PC-3 (cell line): ENCODE results near the gene DEFB131A. TPM values are rescaled to one million over a fixed set of nuclear protein-coding genes. Genes with fewer than 3 reads are reported as not detected.
"Not testable (repeated sequence)": the region's sequence is repeated elsewhere in the genome, so short reads cannot be mapped to it uniquely, and the experiment has no call there.

Experiments
- ATAC-seq: fragments of 200-7000 bp; cut with Tn5 transposase; 2 replicates; pipeline ENCODE4 v1.9.1; 2020; ENCODE audit warnings: mild to moderate bottlenecking, moderate library complexity
- BruUV-seq: library from RNA; stranded (reverse); fragments of 400-500 nt; replicated peaks from 2 replicates; lab custom pipeline; 2021; lab: Mats Ljungman, UMichigan
- CTCF ChIA-PET: fragments of 300-600 bp; sonication (Branson Sonifier 250); formaldehyde crosslinking; loops from one replicate; lab custom pipeline; 2022; ENCODE audit warnings: antibody characterized with exemption; lab: Charles Lee
- POLR2A ChIA-PET: fragments of 300-600 bp; sonication (Branson Sonifier 250); formaldehyde crosslinking; loops from one replicate; lab custom pipeline; 2022; ENCODE audit warnings: antibody characterized with exemption; ENCODE audit not compliant: unreplicated experiment; lab: Charles Lee
- DNase-seq: peaks from one replicate; pipeline ENCODE4 v3.0.0-alpha.2; 2015
- H2AFZ ChIP-seq: fragments of 300-600 bp; sonication (generic); 2 replicates; pipeline ENCODE4 v1.6.0; 2016; ENCODE audit warnings: antibody characterized with exemption, low read length
- H3F3A ChIP-seq: fragments of 300-600 bp; sonication (generic); one replicate; pipeline ENCODE4 v1.6.0; 2017; ENCODE audit warnings: antibody characterized with exemption, low read length, control low read depth, mild to moderate bottlenecking; ENCODE audit not compliant: unreplicated experiment
- H3K27ac ChIP-seq: fragments of 300-600 bp; sonication (generic); 2 replicates; pipeline ENCODE4 v1.5.1; 2016; ENCODE audit warnings: mild to moderate bottlenecking, low read length
- H3K27me3 ChIP-seq: fragments of 300-600 bp; sonication (generic); 2 replicates; pipeline ENCODE4 v1.6.1; 2016; ENCODE audit warnings: low read length, mixed read lengths
- H3K36me3 ChIP-seq: fragments of 300-600 bp; sonication (generic); 2 replicates; pipeline ENCODE4 v1.6.1; 2016; ENCODE audit warnings: low read depth, mixed run types, low read length, mixed read lengths
- H3K4me1 ChIP-seq: fragments of 300-600 bp; sonication (generic); 2 replicates; pipeline ENCODE4 v1.5.1; 2016; ENCODE audit warnings: low read length; ENCODE audit not compliant: insufficient read depth
- H3K4me2 ChIP-seq: fragments of 300-600 bp; sonication (generic); 2 replicates; pipeline ENCODE4 v1.6.0; 2016; ENCODE audit warnings: low read length
- H3K4me3 ChIP-seq: fragments of 300-600 bp; sonication (generic); 2 replicates; pipeline ENCODE4 v1.5.1; 2016; ENCODE audit warnings: mild to moderate bottlenecking, low read length, mixed read lengths
- H3K79me2 ChIP-seq: fragments of 300-600 bp; sonication (generic); 2 replicates; pipeline ENCODE4 v1.6.1; 2017; ENCODE audit warnings: low read length, mixed read lengths
- H3K9ac ChIP-seq: fragments of 300-600 bp; sonication (generic); 2 replicates; pipeline ENCODE4 v1.6.0; 2016; ENCODE audit warnings: mild to moderate bottlenecking, low read length
- H3K9me2 ChIP-seq: fragments of 300-600 bp; sonication (generic); replicated peaks from 2 replicates; pipeline ENCODE4 v1.6.1; 2016; ENCODE audit warnings: mixed run types, low read length, mixed read lengths
- H3K9me3 ChIP-seq: fragments of 300-600 bp; sonication (generic); 2 replicates; pipeline ENCODE4 v1.6.1; 2016; ENCODE audit warnings: low read length, mixed read lengths
- H4K20me1 ChIP-seq: fragments of 300-600 bp; sonication (generic); 2 replicates; pipeline ENCODE4 v1.6.1; 2016; ENCODE audit warnings: low read length, mixed read lengths
- intact Hi-C: fragments of 100-400 bp; cut with micrococcal nuclease; formaldehyde crosslinking; loops from 2 replicates; pipeline ENCODE4 v1.9.0; 2023
- total RNA-seq: library from RNA; depleted of rRNA; stranded (reverse); fragments of >200 nt; gene quantifications from 2 replicates; pipeline ENCODE4 v1.2.3, GENCODE V29; 2014

DEFB131A gene
- total RNA-seq, 1 experiment from 2014 or later, result not detected

DNA sequence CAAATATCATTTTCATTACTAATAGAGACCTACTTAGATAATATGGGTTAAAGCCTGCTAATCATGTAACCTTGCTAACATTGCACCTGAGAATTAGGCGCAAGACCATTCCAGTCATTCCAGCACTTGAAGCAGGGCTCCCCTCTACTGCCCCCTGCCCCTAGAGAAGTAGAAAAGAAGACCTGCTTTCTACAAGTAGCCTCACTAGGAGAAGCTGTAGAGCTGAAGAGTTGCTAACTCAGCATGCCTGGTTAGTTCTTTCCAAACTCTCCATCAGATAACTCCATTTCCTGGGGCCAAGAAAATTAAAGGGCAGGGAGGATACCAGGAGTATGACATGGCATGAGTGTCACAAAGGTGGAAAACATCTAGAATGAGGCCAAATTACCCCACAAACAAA lies 14.2 kb upstream of the DEFB131A start:
- H4K20me1 ChIP-seq, H3K27me3 ChIP-seq, H3F3A ChIP-seq, H3K79me2 ChIP-seq, H3K36me3 ChIP-seq, intact Hi-C loops, H3K27ac ChIP-seq, H3K4me2 ChIP-seq, BruUV-seq, DNase-seq, H2AFZ ChIP-seq, H3K9me2 ChIP-seq, H3K4me3 ChIP-seq, ATAC-seq, H3K9ac ChIP-seq, POLR2A ChIA-PET, H3K9me3 ChIP-seq, H3K4me1 ChIP-seq, CTCF ChIA-PET: not testable (repeated sequence)

DNA sequence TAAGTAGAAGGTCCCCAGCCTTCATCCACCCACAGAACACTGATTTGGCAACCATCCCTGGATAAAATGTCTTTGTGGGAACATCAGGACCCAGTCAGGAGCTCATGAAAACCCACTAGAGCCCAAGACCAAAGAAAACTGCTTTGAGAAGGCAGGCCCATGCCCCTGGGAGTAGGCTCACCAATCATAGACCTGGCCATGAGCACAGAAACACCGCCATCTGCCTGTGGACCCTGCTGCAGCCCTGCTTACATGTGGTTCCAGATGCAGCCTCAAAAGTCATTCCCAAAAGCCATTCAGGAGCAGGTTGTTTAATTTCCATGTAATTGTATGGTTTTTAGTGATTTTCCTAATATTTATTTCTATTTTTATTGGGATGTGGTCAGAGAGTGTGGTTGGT lies 10.9 kb upstream of the DEFB131A start:
- H3K4me3 ChIP-seq, POLR2A ChIA-PET, H3K9ac ChIP-seq, H3K4me2 ChIP-seq, intact Hi-C loops, ATAC-seq, H3K36me3 ChIP-seq, H3K27ac ChIP-seq, H3K4me1 ChIP-seq, H3K9me3 ChIP-seq, CTCF ChIA-PET, H2AFZ ChIP-seq, H3K79me2 ChIP-seq, H3K9me2 ChIP-seq, H4K20me1 ChIP-seq, H3K27me3 ChIP-seq, DNase-seq, BruUV-seq, H3F3A ChIP-seq: not testable (repeated sequence)

DNA sequence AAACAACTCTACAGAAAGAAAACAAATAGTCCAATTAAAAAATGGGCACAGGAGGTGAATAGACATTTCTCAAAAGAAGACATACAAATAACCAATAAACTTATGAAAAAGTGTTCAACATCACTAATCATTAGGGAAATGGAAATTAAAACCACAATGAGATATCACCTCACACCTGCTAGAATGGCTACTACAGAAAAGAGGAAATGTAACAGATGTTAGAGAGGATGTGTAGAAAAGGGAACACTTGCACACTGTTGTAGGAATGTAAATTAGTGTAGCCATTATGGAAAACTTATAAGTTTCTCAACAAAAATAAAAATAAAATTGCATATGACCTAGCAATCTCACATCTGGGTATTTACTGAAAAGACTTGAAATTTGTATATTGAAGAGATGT lies 7.5 kb upstream of the DEFB131A start:
- not testable (repeated sequence) for H3K9ac ChIP-seq

DNA sequence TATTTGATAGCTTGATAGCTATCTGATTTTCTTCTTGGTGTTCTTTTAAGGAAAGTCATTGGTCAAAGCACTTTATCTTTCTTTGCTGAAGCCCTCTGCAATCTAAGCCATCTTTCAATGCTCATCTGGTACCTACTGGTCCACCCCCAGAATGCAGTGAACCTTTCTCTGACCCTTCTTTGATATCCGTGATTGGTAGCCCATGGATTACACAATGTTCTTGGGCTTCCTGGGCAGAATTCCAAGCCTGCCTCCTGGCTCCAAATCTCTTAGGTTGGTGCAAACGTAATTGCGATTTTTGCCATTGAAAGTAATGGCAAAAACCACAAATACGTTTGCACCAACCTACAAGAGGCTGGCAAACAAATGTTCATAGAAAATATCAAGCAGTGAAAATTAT lies 1.9 kb upstream of the DEFB131A start:
- H3K4me3 ChIP-seq, DNase-seq, H3K36me3 ChIP-seq, BruUV-seq, H3K9ac ChIP-seq, H4K20me1 ChIP-seq, H3K9me3 ChIP-seq, H3K4me1 ChIP-seq, CTCF ChIA-PET, H3K79me2 ChIP-seq, H3K27ac ChIP-seq, H3F3A ChIP-seq, H3K4me2 ChIP-seq, intact Hi-C loops, POLR2A ChIA-PET, H2AFZ ChIP-seq, H3K9me2 ChIP-seq, ATAC-seq, H3K27me3 ChIP-seq: not testable (repeated sequence)

More for the DNA sequence above, 7.5 kb upstream of the DEFB131A start:
- H3K4me3 ChIP-seq, H2AFZ ChIP-seq, H3K36me3 ChIP-seq, DNase-seq, H3K79me2 ChIP-seq, CTCF ChIA-PET, H3K27ac ChIP-seq, H3K9me3 ChIP-seq, H3K4me1 ChIP-seq, H3K27me3 ChIP-seq, H3K9me2 ChIP-seq, intact Hi-C loops, BruUV-seq, ATAC-seq, H3F3A ChIP-seq, POLR2A ChIA-PET, H3K4me2 ChIP-seq, H4K20me1 ChIP-seq: not testable (repeated sequence)

DNA sequence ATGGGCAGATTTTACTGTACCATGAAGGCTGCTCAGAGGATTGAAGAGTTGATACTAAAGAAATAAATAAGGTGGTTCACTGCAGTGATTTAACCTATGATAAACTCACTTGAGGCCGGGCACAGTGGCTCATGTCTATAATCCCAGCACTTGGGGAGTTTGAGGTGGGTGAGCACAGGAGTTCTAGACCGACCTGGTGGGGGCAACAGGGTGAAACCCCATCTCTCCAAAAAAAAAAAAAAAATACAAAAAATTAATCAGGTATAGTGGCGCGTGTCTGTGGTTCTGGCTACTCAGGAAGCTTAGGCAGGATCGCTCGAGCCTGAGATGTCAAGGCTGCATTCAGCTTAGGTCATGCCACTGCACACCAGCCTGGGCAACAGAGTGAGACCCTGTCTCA lies 467 bp downstream of the DEFB131A start:
- H3K9ac ChIP-seq, H3K9me3 ChIP-seq, H3K4me1 ChIP-seq, H3K4me2 ChIP-seq, H3K9me2 ChIP-seq, H3K36me3 ChIP-seq, CTCF ChIA-PET, ATAC-seq, H3K4me3 ChIP-seq, H3K27ac ChIP-seq, H3K79me2 ChIP-seq, H2AFZ ChIP-seq, intact Hi-C loops, BruUV-seq, H4K20me1 ChIP-seq, H3K27me3 ChIP-seq, H3F3A ChIP-seq, DNase-seq, POLR2A ChIA-PET: not testable (repeated sequence)

DNA sequence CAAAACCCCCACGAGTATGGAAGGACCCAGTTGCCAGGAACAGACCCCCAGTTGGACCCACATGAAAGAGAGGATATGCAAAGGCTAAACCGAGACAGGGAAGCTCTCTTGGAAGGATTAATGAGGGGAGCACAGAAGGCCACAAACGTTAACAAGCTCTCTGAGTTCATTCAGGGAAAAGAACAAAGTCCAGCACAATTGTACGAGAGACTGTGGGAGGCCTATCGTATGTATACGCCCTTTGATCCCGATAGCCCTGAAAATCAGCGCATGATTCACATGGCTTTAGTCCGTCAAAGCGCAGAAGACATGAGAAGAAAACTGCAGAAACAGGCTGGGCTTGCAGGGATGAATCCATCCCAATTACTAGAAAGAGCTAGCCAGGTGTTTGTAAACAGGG lies 8.0 kb downstream of the DEFB131A start:
- H2AFZ ChIP-seq, POLR2A ChIA-PET, CTCF ChIA-PET, BruUV-seq, H3K9me2 ChIP-seq, H3F3A ChIP-seq, H3K4me2 ChIP-seq, H3K9me3 ChIP-seq, H3K9ac ChIP-seq, H3K27ac ChIP-seq, intact Hi-C loops, H4K20me1 ChIP-seq, H3K4me1 ChIP-seq, H3K36me3 ChIP-seq, H3K4me3 ChIP-seq, ATAC-seq, DNase-seq, H3K27me3 ChIP-seq, H3K79me2 ChIP-seq: not testable (repeated sequence)

DNA sequence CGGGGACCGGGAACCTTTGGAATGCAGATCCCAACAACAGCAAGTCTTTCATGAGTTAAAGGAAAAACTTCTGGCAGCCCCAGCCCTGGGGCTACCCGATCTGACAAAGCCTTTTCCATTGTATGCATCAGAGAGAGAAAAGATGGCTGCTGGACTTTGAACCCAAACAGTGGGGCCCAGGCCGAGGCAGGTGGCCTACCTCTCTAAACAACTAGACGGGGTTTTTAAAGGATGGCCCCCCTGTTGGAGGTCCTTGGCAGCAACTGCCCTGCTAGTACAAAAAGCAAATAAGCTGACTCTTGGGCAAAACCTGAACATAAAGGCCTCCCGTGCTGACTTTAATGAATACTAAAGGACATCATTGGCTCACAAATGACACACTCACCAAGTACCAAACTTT lies 10.1 kb downstream of the DEFB131A start:
- H3K79me2 ChIP-seq, POLR2A ChIA-PET, BruUV-seq, H3K36me3 ChIP-seq, H3K27ac ChIP-seq, H3K4me2 ChIP-seq, H4K20me1 ChIP-seq, H2AFZ ChIP-seq, H3K4me1 ChIP-seq, H3K9me2 ChIP-seq, H3K4me3 ChIP-seq, DNase-seq, intact Hi-C loops, ATAC-seq, H3F3A ChIP-seq, CTCF ChIA-PET, H3K9ac ChIP-seq, H3K27me3 ChIP-seq, H3K9me3 ChIP-seq: not testable (repeated sequence)
